Measurements from ENCODE around the gene ZBTB12. TPM values are rescaled to one million over a fixed set of nuclear protein-coding genes. Genes with fewer than 3 reads are reported as not detected.

The ZBTB12 gene
- total RNA-seq, 2 experiments from 2014 or later = 17.6 to 20.2 TPM

GRCh38 chr6:31889331-31889972 lies 12.4 kb downstream of the ZBTB12 start:
- Histone ChIP-seq H2AFZ (ENCODE audit: low read length) (no peak overlapping the region), H3K4me2 (ENCODE audit: low read length) (no peak overlapping the region), H3K79me2 (ENCODE audit: insufficient read depth, low read depth, low read length) (no peaks in the 10 kb centered on the region), H4K20me1 (ENCODE audit: insufficient read depth, low read length) (no peaks in the 10 kb centered on the region), H3K36me3 (ENCODE audit: insufficient read depth, low read length) (peaks cover 91% of the 10 kb centered on the region), H3K4me1 (ENCODE audit: insufficient read depth, low read length, poor library complexity, severe bottlenecking) (no peaks in the 10 kb centered on the region), H3K9me3 (ENCODE audit: low read length) (no peaks in the 10 kb centered on the region), H3K27ac (ENCODE audit: low read depth, low read length, poor library complexity, severe bottlenecking) (no peak overlapping the region), H3K4me3 (ENCODE audit: low read depth, low read length, poor library complexity, severe bottlenecking) (no peak overlapping the region), H3K9me2 (ENCODE audit: insufficient read depth, low read length) (no peaks in the 10 kb centered on the region)
- CTCF ChIA-PET (ENCODE audit: unreplicated experiment) = interaction anchor here (1.4 kb wide), 1 partner anchor 9 kb away, joined by 4 read pairs; no protein-coding TSS in a partner anchor
- POLR2A ChIA-PET = interaction anchor here (0.6 kb wide), 1 partner anchor 1172 kb away, joined by 4 read pairs; no protein-coding TSS in a partner anchor
- no peak for TF ChIP-seq EZH2phosphoT487 (IDR thresholded peaks at IDR 0.05; ENCODE audit: borderline replicate concordance, low read depth, low read length)
- TF ChIP-seq CTCF (conservative IDR thresholded peaks at IDR 0.05; ENCODE audit: low read length) = no peak
- no peak for DNase-seq (ENCODE audit: low spot score)
- intact Hi-C loops (cut with micrococcal nuclease; ENCODE audit: unreplicated experiment) = no loop called here
- no TSS peak for BruUV-seq (replicated peaks)

- TF ChIP-seq EZH2phosphoT487 (IDR thresholded peaks at IDR 0.05; ENCODE audit: borderline replicate concordance, low read depth, low read length) (no peak), CTCF (conservative IDR thresholded peaks at IDR 0.05; ENCODE audit: low read length) (peak; percentile 90)
- ChIA-PET CTCF (ENCODE audit: unreplicated experiment) (interaction anchor here (0.5 to 1.4 kb wide), 2 partner anchors 10 to 194 kb away, joined by 4 to 6 read pairs; no protein-coding TSS in a partner anchor), POLR2A (no interaction called here)
- no peaks in the 10 kb centered on the region for H3K4me1 ChIP-seq (ENCODE audit: insufficient read depth, low read length, poor library complexity, severe bottlenecking)
- no peak overlapping the region for H3K4me3 ChIP-seq (ENCODE audit: low read depth, low read length, poor library complexity, severe bottlenecking)
- no peaks in the 10 kb centered on the region for H4K20me1 ChIP-seq (ENCODE audit: insufficient read depth, low read length)
- BruUV-seq (replicated peaks) = no TSS peak
- peak; percentile 38 for DNase-seq (ENCODE audit: low spot score)
- H3K27ac ChIP-seq (ENCODE audit: low read depth, low read length, poor library complexity, severe bottlenecking) = no peak overlapping the region
- H3K36me3 ChIP-seq (ENCODE audit: insufficient read depth, low read length) = peaks cover 94% of the 10 kb centered on the region
- H3K9me3 ChIP-seq (ENCODE audit: low read length) = no peaks in the 10 kb centered on the region
- intact Hi-C loops (cut with micrococcal nuclease; ENCODE audit: unreplicated experiment) = no loop called here
- no peak overlapping the region for H2AFZ ChIP-seq (ENCODE audit: low read length)
- H3K79me2 ChIP-seq (ENCODE audit: insufficient read depth, low read depth, low read length) = no peaks in the 10 kb centered on the region
- no peaks in the 10 kb centered on the region for H3K9me2 ChIP-seq (ENCODE audit: insufficient read depth, low read length)
- no peak overlapping the region for H3K4me2 ChIP-seq (ENCODE audit: low read length)
Observed at GRCh38 chr6:31888276-31889258, 13.3 kb downstream of the ZBTB12 start.

Measured in OCI-LY7 (cell line).